ENCODE measurements around the gene NDST1. TPM values are rescaled to one million over a fixed set of nuclear protein-coding genes. Genes with fewer than 3 reads are reported as not detected.
A peak's percentile ranks its signal among the peaks of the same experiment; 100 is the strongest.

Gene NDST1
- polyA plus RNA-seq, 1 of the 3 experiments (the other 2 are of a cell fraction) = 29.2 TPM

DNA sequence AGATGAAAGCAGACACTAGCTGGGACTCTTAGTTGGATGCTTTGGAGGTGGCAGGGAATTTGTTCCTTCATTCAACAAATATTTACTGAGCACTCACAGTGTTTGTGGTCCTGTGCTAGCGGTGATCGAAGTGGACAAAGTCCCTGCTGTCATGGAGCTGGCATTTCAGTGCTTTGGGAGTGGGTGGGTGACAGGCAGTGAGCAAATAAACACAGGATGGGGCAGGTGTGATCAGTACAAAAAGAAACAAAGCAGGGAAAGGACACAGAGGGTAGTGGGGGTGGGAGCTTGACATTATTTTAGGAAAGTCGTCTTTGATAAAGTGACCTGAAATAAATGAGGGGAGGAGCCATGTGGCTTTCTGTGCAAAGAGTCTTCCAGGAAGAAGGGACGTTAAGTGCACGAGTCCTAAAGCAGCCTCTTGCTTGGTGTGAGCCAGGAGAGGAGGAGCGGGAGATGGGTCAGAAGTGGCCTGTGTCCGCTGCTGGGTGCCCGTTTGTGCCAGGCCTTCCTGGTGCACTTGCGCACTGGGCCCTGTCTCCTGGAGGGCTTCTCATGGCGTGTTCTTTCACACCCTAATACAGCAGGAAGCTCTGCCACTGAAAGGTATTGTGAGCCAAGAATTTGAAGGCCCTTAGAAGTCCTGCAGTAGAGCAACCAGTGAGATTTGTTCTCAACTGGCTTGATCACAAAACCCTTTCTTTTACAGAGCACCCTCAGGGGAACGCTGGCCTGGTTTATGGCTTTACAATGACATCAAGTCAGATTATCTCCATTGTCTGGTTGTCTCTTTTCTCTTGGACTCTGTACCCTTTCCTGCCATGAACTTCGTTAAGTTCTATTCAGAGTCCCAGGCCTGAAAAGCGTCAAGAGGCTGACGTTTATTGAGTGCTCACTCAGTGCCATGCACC is 14.8 kb downstream of the NDST1 start:
- Histone ChIP-seq H3K79me2 (ENCODE audit: insufficient read depth) (peaks cover 96% of the 10 kb centered on the region), H2AFZ (ENCODE audit: low read depth) (no peak overlapping the region), H4K20me1 (ENCODE audit: insufficient read depth) (peaks cover 94% of the 10 kb centered on the region), H3K27ac (ENCODE audit: low read depth in 2 of 2, low read length in 1 of 2) (peak overlapping the region in 1 of 2 experiments; percentile 17; a peak in 2 of 4 replicates), H3K4me2 (no peak overlapping the region), H3K9ac (no peak overlapping the region), H3K9me3 (no peaks in the 10 kb centered on the region), H3K36me3 (replicated peaks in 1 of 2; ENCODE audit: control insufficient read depth in 1 of 2, insufficient read depth in 2 of 2, low read length in 1 of 2) (peaks cover 20 to 33% of the 10 kb centered on the region in 2 experiments), H3K9me2 (no peaks in the 10 kb centered on the region), H3K27me3 (ENCODE audit: insufficient read depth) (no peaks in the 10 kb centered on the region), H3K4me1 (ENCODE audit: control insufficient read depth in 1 of 2, insufficient read depth in 2 of 2, low read depth in 1 of 2, low read length in 1 of 2) (peaks cover 5 to 17% of the 10 kb centered on the region in 2 experiments; a peak in 1 of 4 replicates), H3F3A (replicated peaks; ENCODE audit: insufficient read depth) (peaks cover 9% of the 10 kb centered on the region), H3K4me3 (ENCODE audit: low read depth in 2 of 2, low read length in 1 of 2) (no peak overlapping the region)
- no peak for DNase-seq
- no peak for TF ChIP-seq NFIC (IDR thresholded peaks at IDR 0.05; ENCODE audit: borderline replicate concordance)
- TF ChIP-seq, protein P1, sequence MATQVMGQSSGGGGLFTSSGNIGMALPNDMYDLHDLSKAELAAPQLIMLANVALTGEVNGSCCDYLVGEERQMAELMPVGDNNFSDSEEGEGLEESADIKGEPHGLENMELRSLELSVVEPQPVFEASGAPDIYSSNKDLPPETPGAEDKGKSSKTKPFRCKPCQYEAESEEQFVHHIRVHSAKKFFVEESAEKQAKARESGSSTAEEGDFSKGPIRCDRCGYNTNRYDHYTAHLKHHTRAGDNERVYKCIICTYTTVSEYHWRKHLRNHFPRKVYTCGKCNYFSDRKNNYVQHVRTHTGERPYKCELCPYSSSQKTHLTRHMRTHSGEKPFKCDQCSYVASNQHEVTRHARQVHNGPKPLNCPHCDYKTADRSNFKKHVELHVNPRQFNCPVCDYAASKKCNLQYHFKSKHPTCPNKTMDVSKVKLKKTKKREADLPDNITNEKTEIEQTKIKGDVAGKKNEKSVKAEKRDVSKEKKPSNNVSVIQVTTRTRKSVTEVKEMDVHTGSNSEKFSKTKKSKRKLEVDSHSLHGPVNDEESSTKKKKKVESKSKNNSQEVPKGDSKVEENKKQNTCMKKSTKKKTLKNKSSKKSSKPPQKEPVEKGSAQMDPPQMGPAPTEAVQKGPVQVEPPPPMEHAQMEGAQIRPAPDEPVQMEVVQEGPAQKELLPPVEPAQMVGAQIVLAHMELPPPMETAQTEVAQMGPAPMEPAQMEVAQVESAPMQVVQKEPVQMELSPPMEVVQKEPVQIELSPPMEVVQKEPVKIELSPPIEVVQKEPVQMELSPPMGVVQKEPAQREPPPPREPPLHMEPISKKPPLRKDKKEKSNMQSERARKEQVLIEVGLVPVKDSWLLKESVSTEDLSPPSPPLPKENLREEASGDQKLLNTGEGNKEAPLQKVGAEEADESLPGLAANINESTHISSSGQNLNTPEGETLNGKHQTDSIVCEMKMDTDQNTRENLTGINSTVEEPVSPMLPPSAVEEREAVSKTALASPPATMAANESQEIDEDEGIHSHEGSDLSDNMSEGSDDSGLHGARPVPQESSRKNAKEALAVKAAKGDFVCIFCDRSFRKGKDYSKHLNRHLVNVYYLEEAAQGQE (IDR thresholded peaks at IDR 0.05; ENCODE audit: low read depth, low read length) = no peak
- TF ChIP-seq FOSL2 (IDR thresholded peaks at IDR 0.05; ENCODE audit: borderline replicate concordance, low read depth) = no peak
- no peak for TF ChIP-seq FOXJ3 (CRISPR knock-in tag; IDR thresholded peaks at IDR 0.05)
- no peak for TF ChIP-seq NRF1 (IDR thresholded peaks at IDR 0.05; ENCODE audit: low read depth, low read length)
- TF ChIP-seq GATA2 (CRISPR knock-in tag; IDR thresholded peaks at IDR 0.05) = no peak
- CTCF ChIA-PET = interaction anchor here (0.6 to 6.1 kb wide), 17 partner anchors 9 to 325 kb away, joined by 3 to 83 read pairs (median 5); no protein-coding TSS in a partner anchor
- WGBS (ENCODE audit: low lambda C conversion rate) = 83% methylated on average over 14 of the region's 14 CpGs
- POLR2A ChIA-PET = no interaction called here

DNA sequence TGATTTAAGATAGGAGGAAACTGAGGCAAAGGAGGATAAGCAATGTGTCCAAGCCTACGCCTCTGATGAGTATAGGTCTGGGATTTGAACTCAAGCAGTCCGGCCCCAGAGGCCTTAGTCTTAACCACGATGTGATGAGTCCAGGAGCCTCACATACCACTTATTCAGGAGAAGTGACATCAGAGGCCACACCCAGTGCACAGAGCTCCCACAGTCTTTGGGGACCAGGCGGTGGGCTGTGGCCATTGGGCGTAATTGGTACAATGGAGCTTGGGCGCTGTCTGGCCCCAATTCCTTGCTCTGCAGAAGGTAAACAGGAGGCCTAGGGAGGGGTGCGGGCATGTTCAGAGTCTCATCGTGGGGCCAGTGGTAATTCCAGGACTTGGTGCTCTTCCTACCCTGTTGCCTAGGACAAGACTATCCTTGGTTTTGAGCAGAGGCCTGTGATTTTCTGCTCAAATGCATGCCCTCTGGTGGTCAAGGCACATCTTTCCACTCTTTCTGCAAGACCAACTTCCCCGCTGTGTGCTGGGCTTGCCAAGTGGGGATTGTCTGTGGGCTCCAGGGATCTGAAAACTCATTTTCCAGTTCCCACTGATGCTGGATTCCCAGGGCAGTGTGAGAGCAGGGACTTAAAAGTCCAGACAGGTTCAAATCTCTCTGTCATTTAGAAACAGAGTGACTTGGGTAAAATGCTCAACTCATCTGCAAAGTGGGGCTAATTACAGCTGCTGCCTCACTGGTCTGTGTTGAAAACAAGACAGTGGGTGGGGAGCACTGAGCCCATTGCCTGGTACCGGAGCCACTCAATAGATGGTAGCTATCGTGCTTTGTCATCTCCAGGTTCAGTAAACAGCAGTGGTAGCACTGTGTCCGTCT is 15.8 kb downstream of the NDST1 start:
- Histone ChIP-seq H2AFZ (ENCODE audit: low read depth) (no peak overlapping the region), H3K79me2 (ENCODE audit: insufficient read depth) (peaks cover 96% of the 10 kb centered on the region), H3K4me3 (ENCODE audit: low read depth in 2 of 2, low read length in 1 of 2) (no peak overlapping the region; a peak in 1 of 4 replicates), H4K20me1 (ENCODE audit: insufficient read depth) (peaks cover 84% of the 10 kb centered on the region), H3K9me3 (no peaks in the 10 kb centered on the region), H3K9me2 (no peaks in the 10 kb centered on the region), H3K27ac (ENCODE audit: low read depth in 2 of 2, low read length in 1 of 2) (peak overlapping the region in 1 of 2 experiments; percentile 7; a peak in 1 of 4 replicates), H3F3A (replicated peaks; ENCODE audit: insufficient read depth) (peaks cover 9% of the 10 kb centered on the region), H3K4me1 (ENCODE audit: control insufficient read depth in 1 of 2, insufficient read depth in 2 of 2, low read depth in 1 of 2, low read length in 1 of 2) (peaks cover 0 to 11% of the 10 kb centered on the region in 2 experiments; a peak in 1 of 4 replicates), H3K4me2 (no peak overlapping the region), H3K9ac (no peak overlapping the region), H3K36me3 (replicated peaks in 1 of 2; ENCODE audit: control insufficient read depth in 1 of 2, insufficient read depth in 2 of 2, low read length in 1 of 2) (peaks cover 23 to 39% of the 10 kb centered on the region in 2 experiments), H3K27me3 (ENCODE audit: insufficient read depth) (no peaks in the 10 kb centered on the region)
- CTCF ChIA-PET = interaction anchor here (0.6 to 6.1 kb wide), 23 partner anchors 9 to 479 kb away, joined by 3 to 83 read pairs (median 5); no protein-coding TSS in a partner anchor
- POLR2A ChIA-PET = no interaction called here
- peak; percentile 79 for DNase-seq
- TF ChIP-seq GABPA (IDR thresholded peaks at IDR 0.05; ENCODE audit: low read depth) = no peak
- TF ChIP-seq SMC3 (IDR thresholded peaks at IDR 0.05; ENCODE audit: low read depth, low read length) = peak; percentile 85
- no peak for TF ChIP-seq EP300 (IDR thresholded peaks at IDR 0.05; ENCODE audit: borderline replicate concordance in 1 of 2, low read depth in 1 of 2, low read length in 1 of 2)
- TF ChIP-seq, protein P2, sequence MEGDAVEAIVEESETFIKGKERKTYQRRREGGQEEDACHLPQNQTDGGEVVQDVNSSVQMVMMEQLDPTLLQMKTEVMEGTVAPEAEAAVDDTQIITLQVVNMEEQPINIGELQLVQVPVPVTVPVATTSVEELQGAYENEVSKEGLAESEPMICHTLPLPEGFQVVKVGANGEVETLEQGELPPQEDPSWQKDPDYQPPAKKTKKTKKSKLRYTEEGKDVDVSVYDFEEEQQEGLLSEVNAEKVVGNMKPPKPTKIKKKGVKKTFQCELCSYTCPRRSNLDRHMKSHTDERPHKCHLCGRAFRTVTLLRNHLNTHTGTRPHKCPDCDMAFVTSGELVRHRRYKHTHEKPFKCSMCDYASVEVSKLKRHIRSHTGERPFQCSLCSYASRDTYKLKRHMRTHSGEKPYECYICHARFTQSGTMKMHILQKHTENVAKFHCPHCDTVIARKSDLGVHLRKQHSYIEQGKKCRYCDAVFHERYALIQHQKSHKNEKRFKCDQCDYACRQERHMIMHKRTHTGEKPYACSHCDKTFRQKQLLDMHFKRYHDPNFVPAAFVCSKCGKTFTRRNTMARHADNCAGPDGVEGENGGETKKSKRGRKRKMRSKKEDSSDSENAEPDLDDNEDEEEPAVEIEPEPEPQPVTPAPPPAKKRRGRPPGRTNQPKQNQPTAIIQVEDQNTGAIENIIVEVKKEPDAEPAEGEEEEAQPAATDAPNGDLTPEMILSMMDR (IDR thresholded peaks at IDR 0.05) = peak; percentile 74
- TF ChIP-seq RAD21 (IDR thresholded peaks at IDR 0.05; ENCODE audit: low read length) = peak; percentile 78
- 74% methylated on average over 8 of the region's 12 CpGs for WGBS (ENCODE audit: low lambda C conversion rate)
